SK-N-SH (cell line): ENCODE data around the gene RUSC2. TPM values are rescaled to one million over a fixed set of nuclear protein-coding genes. Genes with fewer than 3 reads are reported as not detected.

ENCODE experiments used
- CTCF ChIA-PET: fragments of 300-600, 350-600 bp; formaldehyde crosslinking; extraction: SDS; loops from one replicate; lab custom pipeline; 2021; lab: Yijun Ruan, JAX
- POLR2A ChIA-PET: fragments of 350-600 bp; sonication (Branson Sonifier 250); formaldehyde crosslinking; extraction: SDS; loops from one replicate; lab custom pipeline; 2020; ENCODE audit warnings: antibody characterized with exemption, inconsistent platforms; lab: Yijun Ruan, JAX
- DNase-seq: peaks from one replicate; pipeline ENCODE4 v3.0.0; 2012
- H2AFZ ChIP-seq: fragments of 200-600 bp; sonication (generic); 2 replicates; pipeline ENCODE4 v1.8.1; 2016; ENCODE audit warnings: antibody characterized with exemption, mild to moderate bottlenecking, low read depth
- H3F3A ChIP-seq: fragments of 200-600 bp; sonication (generic); replicated peaks from 2 replicates; pipeline ENCODE3; 2016; ENCODE audit warnings: antibody characterized with exemption, mild to moderate bottlenecking; ENCODE audit not compliant: insufficient read depth
- H3K27ac ChIP-seq, 2 experiments: fragments of 200-500 bp in 1 of 2; fragments of 200-600 bp in 1 of 2; sonication (Bioruptor generic) in 1 of 2; sonication (generic), shearing (Covaris generic) in 1 of 2; 2 replicates each; pipeline versions ENCODE4 v1.5.1 to v1.6.1; 2014 to 2016; ENCODE audit warnings: low read depth in 2 of 2, inconsistent platforms in 1 of 2, low read length in 1 of 2, mild to moderate bottlenecking in 1 of 2, mixed read lengths in 1 of 2
- H3K27me3 ChIP-seq: fragments of 200-600 bp; sonication (generic), shearing (Covaris generic); 2 replicates; pipeline ENCODE4 v1.6.1; 2016; ENCODE audit warnings: mixed run types; ENCODE audit not compliant: insufficient read depth
- H3K36me3 ChIP-seq, 2 experiments: fragments of 200-500 bp in 1 of 2; fragments of 200-600 bp in 1 of 2; sonication (Bioruptor generic) in 1 of 2; sonication (generic) in 1 of 2; replicated peaks in 1 of 2; 2 replicates each; pipeline versions ENCODE3 to v1.5.1; 2014 to 2016; ENCODE audit warnings: low read length in 1 of 2, mild to moderate bottlenecking in 1 of 2; ENCODE audit not compliant: insufficient read depth in 2 of 2, control insufficient read depth in 1 of 2
- H3K4me1 ChIP-seq, 2 experiments: fragments of 200-500 bp in 1 of 2; fragments of 200-600 bp in 1 of 2; sonication (Bioruptor generic) in 1 of 2; sonication (generic), shearing (Covaris generic) in 1 of 2; 2 replicates each; pipeline versions ENCODE4 v1.5.1 to v1.6.1; 2014 to 2016; ENCODE audit warnings: low read depth in 1 of 2, low read length in 1 of 2, mixed run types in 1 of 2; ENCODE audit not compliant: insufficient read depth in 2 of 2, control insufficient read depth in 1 of 2
- H3K4me2 ChIP-seq: fragments of 200-600 bp; sonication (generic), shearing (Covaris generic); 2 replicates; pipeline ENCODE4 v1.6.1; 2017; ENCODE audit warnings: mixed run types
- H3K4me3 ChIP-seq, 2 experiments: fragments of 200-500 bp in 1 of 2; fragments of 200-600 bp in 1 of 2; sonication (Bioruptor generic) in 1 of 2; sonication (generic), shearing (Covaris generic) in 1 of 2; 2 replicates each; pipeline versions ENCODE4 v1.5.1 to v1.8.1; 2014 to 2016; ENCODE audit warnings: low read depth in 2 of 2, inconsistent platforms in 1 of 2, low read length in 1 of 2, mild to moderate bottlenecking in 1 of 2, mixed read lengths in 1 of 2, moderate library complexity in 1 of 2
- H3K79me2 ChIP-seq: fragments of 200-600 bp; sonication (generic); 2 replicates; pipeline ENCODE4 v1.8.1; 2017; ENCODE audit warnings: mild to moderate bottlenecking; ENCODE audit not compliant: insufficient read depth
- H3K9ac ChIP-seq: fragments of 200-600 bp; sonication (generic); 2 replicates; pipeline ENCODE4 v1.6.1; 2017; ENCODE audit warnings: mixed run types
- H3K9me2 ChIP-seq: fragments of 200-600 bp; sonication (generic); 2 replicates; pipeline ENCODE4 v1.6.1; 2017; ENCODE audit warnings: mixed run types
- H3K9me3 ChIP-seq: fragments of 200-600 bp; sonication (generic); 2 replicates; pipeline ENCODE4 v1.6.1; 2017; ENCODE audit warnings: mixed run types, mild to moderate bottlenecking, moderate library complexity
- H4K20me1 ChIP-seq: fragments of 200-600 bp; sonication (generic); 2 replicates; pipeline ENCODE4 v1.6.1; 2017; ENCODE audit warnings: mild to moderate bottlenecking, mixed run types; ENCODE audit not compliant: insufficient read depth
- CHD2 ChIP-seq: fragments of 150-350 bp; IDR thresholded peaks from 2 replicates; pipeline ENCODE4 v1.6.1; 2018; ENCODE audit warnings: low read length; ENCODE audit not compliant: partially characterized antibody
- FOXJ3 ChIP-seq: sonication (generic); formaldehyde crosslinking; IDR thresholded peaks from 2 replicates; pipeline ENCODE4 v1.5.1; 2020; ENCODE audit warnings: mild to moderate bottlenecking, missing genetic modification reagents
- JUND ChIP-seq: IDR thresholded peaks from 2 replicates; pipeline ENCODE4 v1.4.0; 2012
- MXI1 ChIP-seq: IDR thresholded peaks from 2 replicates; pipeline ENCODE4 v1.6.1; 2012; ENCODE audit warnings: mild to moderate bottlenecking, low read depth, low read length, improper control_type of control experiment
- POLR2AphosphoS5 ChIP-seq: IDR thresholded peaks from 2 replicates; pipeline ENCODE4 v1.6.1; 2012; ENCODE audit warnings: low read depth, low read length
- RAD21 ChIP-seq: IDR thresholded peaks from 2 replicates; pipeline ENCODE4 v1.6.1; 2012; ENCODE audit warnings: mild to moderate bottlenecking, low read length
- SMC3 ChIP-seq: IDR thresholded peaks from 2 replicates; pipeline ENCODE4 v1.6.1; 2012; ENCODE audit warnings: low read depth, low read length, improper control_type of control experiment
- TAF1 ChIP-seq: IDR thresholded peaks from 2 replicates; pipeline ENCODE4 v1.6.1; 2012; ENCODE audit warnings: low read depth, mild to moderate bottlenecking, low read length, moderate library complexity, borderline replicate concordance
- TCF12 ChIP-seq: IDR thresholded peaks from 2 replicates; pipeline ENCODE4 v1.4.0; 2012
- YY1 ChIP-seq: IDR thresholded peaks from 2 replicates; pipeline ENCODE4 v1.4.0; 2012; ENCODE audit warnings: low read depth, mild to moderate bottlenecking
- WGBS: methylation state at CpG from one replicate; pipeline ENCODE4 v1.1.6; 2017; ENCODE audit warnings: low lambda C conversion rate; 5-methylcytosine and 5-hydroxymethylcytosine counted together
- polyA plus RNA-seq, 3 experiments: library from polyadenylated mRNA; depleted of rRNA; stranded (reverse); fragments of >200 nt; gene quantifications; 2 replicates each; pipeline ENCODE4 v1.2.3, GENCODE V29; 2012
- TF ChIP-seq, protein P1 (sequence below): fragments of 150-350 bp; IDR thresholded peaks from 2 replicates; pipeline ENCODE4 v1.6.1; 2017; ENCODE audit warnings: antibody characterized with exemption, low read length, low read depth, borderline replicate concordance
- TF ChIP-seq, protein P2 (sequence below): fragments of 150-350 bp; IDR thresholded peaks from 2 replicates; pipeline ENCODE4 v1.6.1; 2016; ENCODE audit warnings: mild to moderate bottlenecking, low read depth, low read length
- TF ChIP-seq, protein P3 (sequence below): IDR thresholded peaks from 2 replicates; pipeline ENCODE4; 2012

The RUSC2 gene
- polyA plus RNA-seq, 1 of the 3 experiments (the other 2 are of a cell fraction) = 14.5 TPM

DNA sequence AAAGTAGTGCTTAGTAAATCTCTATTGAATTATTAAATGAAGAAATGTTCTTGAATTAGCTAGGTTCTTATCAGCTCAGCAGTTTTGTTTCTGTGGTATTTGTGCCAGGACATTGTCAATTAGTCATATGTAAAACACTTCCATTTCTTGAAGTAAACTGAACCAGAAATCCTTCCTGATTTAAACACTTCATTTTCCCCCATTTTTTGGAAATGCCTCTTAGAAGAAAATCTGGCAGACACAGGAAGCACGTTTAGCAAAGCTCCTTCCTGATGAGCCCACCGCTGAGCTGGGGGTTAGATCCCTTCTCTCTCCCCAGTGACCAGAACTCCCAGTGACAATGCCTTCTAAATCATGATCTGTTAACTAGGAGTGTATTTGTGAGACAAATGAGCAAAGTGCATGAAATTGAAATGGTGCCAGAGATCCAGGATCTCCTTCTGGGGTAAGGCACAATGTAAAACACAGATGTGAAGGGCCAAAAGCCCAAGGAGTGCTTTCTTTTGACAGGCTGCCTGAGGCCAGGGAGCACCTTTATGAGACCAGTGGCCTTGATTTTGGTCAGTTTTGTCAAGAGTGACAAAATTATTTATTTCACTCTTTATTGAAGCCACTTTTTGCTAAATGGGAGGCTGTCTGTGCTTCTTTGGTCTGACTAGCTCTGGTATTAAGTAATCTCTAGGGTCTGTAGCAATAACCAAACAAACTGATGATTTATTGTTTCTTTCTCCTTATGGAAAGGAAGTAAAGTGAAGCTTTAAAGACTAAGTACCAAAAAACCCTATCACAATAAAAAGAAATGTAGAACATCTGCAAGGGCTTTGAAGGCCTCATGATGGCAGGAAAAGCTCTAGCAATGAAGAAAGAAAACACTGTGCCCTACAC, 25.5 kb upstream of the RUSC2 start:
- no peak overlapping the region for H3K27ac ChIP-seq
- no peaks in the 10 kb centered on the region for H3K79me2 ChIP-seq
- H4K20me1 ChIP-seq = no peaks in the 10 kb centered on the region
- 0 out of 2 replicates have a peak, but pooled peaks cover 7% of the 10 kb centered on the region for H3K9me3 ChIP-seq
- TF ChIP-seq, protein P1, sequence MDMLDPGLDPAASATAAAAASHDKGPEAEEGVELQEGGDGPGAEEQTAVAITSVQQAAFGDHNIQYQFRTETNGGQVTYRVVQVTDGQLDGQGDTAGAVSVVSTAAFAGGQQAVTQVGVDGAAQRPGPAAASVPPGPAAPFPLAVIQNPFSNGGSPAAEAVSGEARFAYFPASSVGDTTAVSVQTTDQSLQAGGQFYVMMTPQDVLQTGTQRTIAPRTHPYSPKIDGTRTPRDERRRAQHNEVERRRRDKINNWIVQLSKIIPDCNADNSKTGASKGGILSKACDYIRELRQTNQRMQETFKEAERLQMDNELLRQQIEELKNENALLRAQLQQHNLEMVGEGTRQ = no peak
- TF ChIP-seq, protein P2, sequence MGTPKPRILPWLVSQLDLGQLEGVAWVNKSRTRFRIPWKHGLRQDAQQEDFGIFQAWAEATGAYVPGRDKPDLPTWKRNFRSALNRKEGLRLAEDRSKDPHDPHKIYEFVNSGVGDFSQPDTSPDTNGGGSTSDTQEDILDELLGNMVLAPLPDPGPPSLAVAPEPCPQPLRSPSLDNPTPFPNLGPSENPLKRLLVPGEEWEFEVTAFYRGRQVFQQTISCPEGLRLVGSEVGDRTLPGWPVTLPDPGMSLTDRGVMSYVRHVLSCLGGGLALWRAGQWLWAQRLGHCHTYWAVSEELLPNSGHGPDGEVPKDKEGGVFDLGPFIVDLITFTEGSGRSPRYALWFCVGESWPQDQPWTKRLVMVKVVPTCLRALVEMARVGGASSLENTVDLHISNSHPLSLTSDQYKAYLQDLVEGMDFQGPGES = no peak
- TF ChIP-seq, protein P3, sequence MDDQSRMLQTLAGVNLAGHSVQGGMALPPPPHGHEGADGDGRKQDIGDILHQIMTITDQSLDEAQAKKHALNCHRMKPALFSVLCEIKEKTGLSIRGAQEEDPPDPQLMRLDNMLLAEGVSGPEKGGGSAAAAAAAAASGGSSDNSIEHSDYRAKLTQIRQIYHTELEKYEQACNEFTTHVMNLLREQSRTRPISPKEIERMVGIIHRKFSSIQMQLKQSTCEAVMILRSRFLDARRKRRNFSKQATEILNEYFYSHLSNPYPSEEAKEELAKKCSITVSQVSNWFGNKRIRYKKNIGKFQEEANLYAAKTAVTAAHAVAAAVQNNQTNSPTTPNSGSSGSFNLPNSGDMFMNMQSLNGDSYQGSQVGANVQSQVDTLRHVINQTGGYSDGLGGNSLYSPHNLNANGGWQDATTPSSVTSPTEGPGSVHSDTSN = no peak
- TF ChIP-seq RAD21 (no peak), FOXJ3 (CRISPR knock-in tag) (no peak), TCF12 (no peak), SMC3 (no peak)
- TF ChIP-seq, all 33 proteins: peak for 0
- WGBS = 31% methylated on average over 2 of the region's 2 CpGs
- ChIA-PET CTCF (interaction anchor here (0.7 to 1.4 kb wide), 2 partner anchors 12 to 89 kb away, joined by 3 to 4 read pairs; no protein-coding TSS in a partner anchor), POLR2A (no interaction called here)
- Histone ChIP-seq H2AFZ (no peak overlapping the region), H3F3A (no peaks in the 10 kb centered on the region), H3K27me3 (no peaks in the 10 kb centered on the region; the same call in 1 of the 2 replicates), H3K4me1 (no peaks in the 10 kb centered on the region; a peak in 2 of 4 replicates), H3K36me3 (no peaks in the 10 kb centered on the region), H3K4me3 (no peak overlapping the region), H3K9ac (no peak overlapping the region), H3K9me2 (no peaks in the 10 kb centered on the region), H3K4me2 (no peak overlapping the region)
- DNase-seq = no peak

DNA sequence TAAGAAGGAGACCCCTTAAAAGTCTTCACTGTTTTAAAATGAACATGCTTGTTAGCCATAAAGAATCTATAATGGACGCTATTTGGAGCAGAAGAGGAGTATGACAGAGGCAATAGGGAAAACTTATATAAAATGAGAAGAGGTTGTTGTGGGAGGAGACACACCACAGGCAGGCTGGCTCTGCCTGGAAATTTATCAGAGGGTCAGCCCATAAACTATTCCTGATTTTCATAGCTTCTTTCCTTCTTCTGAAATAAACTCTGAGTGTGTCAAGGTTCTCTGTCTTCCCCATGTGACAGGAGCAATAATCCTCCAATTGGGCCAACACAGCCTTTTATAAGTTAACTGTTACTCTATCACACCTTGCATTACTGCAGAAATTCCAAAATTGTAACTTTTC, 19.6 kb upstream of the RUSC2 start:
- Histone ChIP-seq H3K4me3 (no peak overlapping the region), H3F3A (no peaks in the 10 kb centered on the region), H2AFZ (no peak overlapping the region), H3K27me3 (no peaks in the 10 kb centered on the region; the same call in 1 of the 2 replicates), H3K4me1 (no peaks in the 10 kb centered on the region), H4K20me1 (no peaks in the 10 kb centered on the region), H3K9me2 (no peaks in the 10 kb centered on the region), H3K27ac (no peak overlapping the region), H3K4me2 (no peak overlapping the region), H3K79me2 (no peaks in the 10 kb centered on the region), H3K9me3 (no peaks in the 10 kb centered on the region), H3K36me3 (no peaks in the 10 kb centered on the region), H3K9ac (no peak overlapping the region)
- ChIA-PET POLR2A (no interaction called here), CTCF (interaction anchor here (0.8 to 3.3 kb wide), 2 partner anchors 64 to 84 kb away, joined by 3 to 18 read pairs; no protein-coding TSS in a partner anchor)
- DNase-seq = no peak
- WGBS = 22% methylated on average over 1 of the region's 1 CpG
- TF ChIP-seq TAF1 (no peak), JUND (no peak), YY1 (no peak), MXI1 (no peak), CHD2 (no peak), POLR2AphosphoS5 (no peak)
- TF ChIP-seq, protein P2 = no peak
- TF ChIP-seq, protein P3 = no peak
